OCI-LY7 (cell line): ENCODE results near the gene AAR2.

ENCODE experiments used
- CTCF ChIP-seq: fragments of 200-600 bp; sonication (generic); conservative IDR thresholded peaks from 2 replicates; pipeline ENCODE4 v1.5.1; 2014; ENCODE audit warnings: mild to moderate bottlenecking, antibody characterized with exemption, low read length, moderate library complexity, mixed read lengths
- EZH2phosphoT487 ChIP-seq: fragments of 200-600 bp; sonication (generic); IDR thresholded peaks from 2 replicates; pipeline ENCODE4 v1.6.1; 2018; ENCODE audit warnings: low read depth, borderline replicate concordance, mild to moderate bottlenecking, mixed run types, antibody characterized with exemption, low read length, moderate library complexity, mixed read lengths

GRCh38 chr20:36217226-36217625 lies 19.1 kb upstream of the AAR2 start:
- TF ChIP-seq CTCF (no peak; the same call in 1 of the 2 replicates), EZH2phosphoT487 (no peak)
